Measurements from ENCODE around the gene MARCHF10.
"Not testable (repeated sequence)": the region's sequence is repeated elsewhere in the genome, so short reads cannot be mapped to it uniquely, and the experiment has no call there.

Gene MARCHF10

GRCh38 chr17:62693616-62694409 lies 114.3 kb downstream of the MARCHF10 start:
- DNase-seq, result no peak

GRCh38 chr17:62692721-62693431 lies 115.2 kb downstream of the MARCHF10 start:
- no peak for DNase-seq

- DNase-seq, result no peak
Measured at GRCh38 chr17:62692159-62692651, 115.9 kb downstream of the MARCHF10 start.

- DNase-seq, result not testable (repeated sequence)
Measured at GRCh38 chr17:62691589-62691915, 116.6 kb downstream of the MARCHF10 start.

- no peak for DNase-seq
Measured at GRCh38 chr17:62690168-62690897, 117.8 kb downstream of the MARCHF10 start.

- DNase-seq, result no peak
Measured at GRCh38 chr17:62689441-62690167, 118.5 kb downstream of the MARCHF10 start.

GRCh38 chr17:62688398-62689160 lies 119.5 kb downstream of the MARCHF10 start:
- no peak for DNase-seq

GRCh38 chr17:62687997-62688396 lies 120.1 kb downstream of the MARCHF10 start:
- no peak for DNase-seq

- DNase-seq, result no peak
Measured at GRCh38 chr17:62684179-62684578, 123.9 kb downstream of the MARCHF10 start.

GRCh38 chr17:62681939-62682381 lies 126.2 kb downstream of the MARCHF10 start:
- no peak for DNase-seq

- no peak for DNase-seq
Measured at GRCh38 chr17:62681061-62681938, 126.8 kb downstream of the MARCHF10 start.

GRCh38 chr17:62680541-62681052 lies 127.5 kb downstream of the MARCHF10 start:
- DNase-seq, result no peak

- no peak for DNase-seq
Measured at GRCh38 chr17:62679866-62680377, 128.2 kb downstream of the MARCHF10 start.

- no peak for DNase-seq
Measured at GRCh38 chr17:62678214-62678919, 129.7 kb downstream of the MARCHF10 start.

GRCh38 chr17:62676952-62677596 lies 131.0 kb downstream of the MARCHF10 start:
- no peak for DNase-seq

GRCh38 chr17:62676231-62676943 lies 131.7 kb downstream of the MARCHF10 start:
- no peak for DNase-seq

GRCh38 chr17:62675701-62676100 lies 132.4 kb downstream of the MARCHF10 start:
- no peak for DNase-seq

- no peak for DNase-seq
Measured at GRCh38 chr17:62675260-62675659, 132.9 kb downstream of the MARCHF10 start.

- no peak for DNase-seq
Measured at GRCh38 chr17:62674841-62675240, 133.3 kb downstream of the MARCHF10 start.

All from stimulated activated CD4-positive, alpha-beta T cell treated with anti-CD3 and anti-CD28 coated beads, Interleukin-12 subunit alpha, Interleukin-12 subunit beta, amount 100 ng/mL, for 4 hours (primary cell).